HepG2 (cell line): ENCODE results near the gene NOB1. TPM values are rescaled to one million over a fixed set of nuclear protein-coding genes. Genes with fewer than 3 reads are reported as not detected.
A peak's percentile ranks its signal among the peaks of the same experiment; 100 is the strongest.

ENCODE experiments used
- ARNT2 ChIP-seq: sonication (generic); formaldehyde crosslinking; IDR thresholded peaks from 2 replicates; pipeline ENCODE4 v1.8.0; 2022; ENCODE audit warnings: mild to moderate bottlenecking, low read depth, missing genetic modification reagents, moderate library complexity
- CBX1 ChIP-seq: IDR thresholded peaks from one replicate; pipeline ENCODE4 v1.6.1; 2016; ENCODE audit warnings: antibody characterized with exemption, low read depth
- CCDC6 ChIP-seq: sonication (generic); formaldehyde crosslinking; IDR thresholded peaks from 2 replicates; pipeline ENCODE4 v1.8.1; 2022; ENCODE audit warnings: mild to moderate bottlenecking, missing genetic modification reagents, moderate library complexity
- CSRNP2 ChIP-seq: sonication (generic); formaldehyde crosslinking; conservative IDR thresholded peaks from 2 replicates; pipeline ENCODE4 v1.8.0; 2022; ENCODE audit warnings: low read depth, missing genetic modification reagents
- GATAD2A ChIP-seq: IDR thresholded peaks from 2 replicates; pipeline ENCODE4 v1.6.1; 2016
- MED8 ChIP-seq: sonication (generic); formaldehyde crosslinking; IDR thresholded peaks from 2 replicates; pipeline ENCODE4 v1.8.1; 2023; ENCODE audit warnings: mild to moderate bottlenecking, missing genetic modification reagents; ENCODE audit not compliant: insufficient replicate concordance
- SIN3B ChIP-seq: fragments of 150-350 bp; IDR thresholded peaks from 2 replicates; pipeline ENCODE4 v1.6.1; 2014; ENCODE audit warnings: low read length
- ZNF17 ChIP-seq: sonication (generic); formaldehyde crosslinking; IDR thresholded peaks from 2 replicates; pipeline ENCODE4 v1.5.0; 2020; ENCODE audit warnings: mild to moderate bottlenecking, missing genetic modification reagents
- ZNF276 ChIP-seq: sonication (generic); formaldehyde crosslinking; IDR thresholded peaks from 2 replicates; pipeline ENCODE4 v1.4.0; 2020; ENCODE audit warnings: mild to moderate bottlenecking, low read depth, missing genetic modification reagents
- ZNF33B ChIP-seq: sonication (generic); formaldehyde crosslinking; IDR thresholded peaks from 2 replicates; pipeline ENCODE4 v1.5.1; 2020; ENCODE audit warnings: mild to moderate bottlenecking, missing genetic modification reagents
- ZNF512B ChIP-seq: sonication (generic); formaldehyde crosslinking; IDR thresholded peaks from 2 replicates; pipeline ENCODE4 v1.5.1; 2020; ENCODE audit warnings: missing genetic modification reagents, mild to moderate bottlenecking, borderline replicate concordance
- ZNF549 ChIP-seq: sonication (generic); formaldehyde crosslinking; IDR thresholded peaks from 2 replicates; pipeline ENCODE4 v1.5.0; 2020; ENCODE audit warnings: missing genetic modification reagents
- ZNF574 ChIP-seq: sonication (generic); formaldehyde crosslinking; IDR thresholded peaks from 2 replicates; pipeline ENCODE4 v1.4.0; 2020; ENCODE audit warnings: missing genetic modification reagents
- ZNF780A ChIP-seq: sonication (generic); formaldehyde crosslinking; IDR thresholded peaks from 2 replicates; pipeline ENCODE4 v1.8.0; 2022; ENCODE audit warnings: mild to moderate bottlenecking, missing genetic modification reagents, moderate library complexity
- ZNF788 ChIP-seq: sonication (generic); formaldehyde crosslinking; IDR thresholded peaks from 2 replicates; pipeline ENCODE4 v1.5.0; 2020; ENCODE audit warnings: mild to moderate bottlenecking, missing genetic modification reagents, borderline replicate concordance
- ZSCAN9 ChIP-seq: IDR thresholded peaks from 2 replicates; pipeline ENCODE4 v1.6.1; 2016; ENCODE audit warnings: borderline replicate concordance
- ZUFSP ChIP-seq: sonication (generic); formaldehyde crosslinking; IDR thresholded peaks from 2 replicates; pipeline ENCODE4 v1.9.0; 2021; ENCODE audit warnings: missing genetic modification reagents, mild to moderate bottlenecking, borderline replicate concordance
- polyA plus RNA-seq, 8 experiments: library from polyadenylated mRNA; depleted of rRNA in 3 of 8; stranded (reverse) in 7 of 8; unstranded in 1 of 8; fragments of >200 nt; fragmentation: Illumina TruSeq in 4 of 8; extraction: Trizol in 4 of 8; gene quantifications; 2 replicates each; pipeline versions ENCODE4 v1.2.1 to v1.2.3, GENCODE V29; 2011 to 2016; ENCODE audit warnings: low read depth in 4 of 8, missing spikeins in 1 of 8, mixed read lengths in 1 of 8; ENCODE audit not compliant: insufficient read depth in 1 of 8
- total RNA-seq, 5 experiments: library from RNA; depleted of rRNA; stranded (reverse); fragments of >200 nt; fragmentation: Illumina TruSeq; extraction: Trizol; gene quantifications; 2 replicates each; pipeline ENCODE4 v1.2.3, GENCODE V29; 2016; ENCODE audit warnings: low read depth in 1 of 5

The NOB1 gene
- total and polyA plus RNA-seq, 2 of the 13 experiments (the other 11 are each of a cell fraction or from before 2014, with no cell fraction given), result 47.1 to 162 TPM

- TF ChIP-seq GATAD2A (CRISPR knock-in tag), result peak; percentile 53
- 0 out of 2 replicates have a peak, but pooled peaks have one; percentile 67 for TF ChIP-seq ZNF17 (CRISPR knock-in tag)
- no peak for TF ChIP-seq ZNF788 (CRISPR knock-in tag)
- TF ChIP-seq ZUFSP (CRISPR knock-in tag), result no peak
- TF ChIP-seq MED8, result no peak
- no peak for TF ChIP-seq ZNF780A (CRISPR knock-in tag)
- TF ChIP-seq SIN3B, result no peak
- no peak for TF ChIP-seq ARNT2
- TF ChIP-seq ZNF549 (CRISPR knock-in tag), result no peak
- TF ChIP-seq ZNF33B (CRISPR knock-in tag), result no peak
- TF ChIP-seq ZNF574 (CRISPR knock-in tag), result peak; percentile 98
- TF ChIP-seq ZNF276 (CRISPR knock-in tag), result no peak; the same call in 1 of the 2 replicates
- TF ChIP-seq ZNF512B (CRISPR knock-in tag), result no peak
- peak; percentile 54; the same call in 1 of the 2 replicates for TF ChIP-seq ZSCAN9 (CRISPR knock-in tag)
- TF ChIP-seq CBX1, result no peak
- TF ChIP-seq CSRNP2, result no peak
- TF ChIP-seq CCDC6 (CRISPR knock-in tag), result no peak
These were observed 7.5 kb upstream of the NOB1 start, which contains the start of gene WWP2 (continued) for GRCh38 chr16:69761983-69762813.
